ENCODE data around the gene DNAAF3.

DNA sequence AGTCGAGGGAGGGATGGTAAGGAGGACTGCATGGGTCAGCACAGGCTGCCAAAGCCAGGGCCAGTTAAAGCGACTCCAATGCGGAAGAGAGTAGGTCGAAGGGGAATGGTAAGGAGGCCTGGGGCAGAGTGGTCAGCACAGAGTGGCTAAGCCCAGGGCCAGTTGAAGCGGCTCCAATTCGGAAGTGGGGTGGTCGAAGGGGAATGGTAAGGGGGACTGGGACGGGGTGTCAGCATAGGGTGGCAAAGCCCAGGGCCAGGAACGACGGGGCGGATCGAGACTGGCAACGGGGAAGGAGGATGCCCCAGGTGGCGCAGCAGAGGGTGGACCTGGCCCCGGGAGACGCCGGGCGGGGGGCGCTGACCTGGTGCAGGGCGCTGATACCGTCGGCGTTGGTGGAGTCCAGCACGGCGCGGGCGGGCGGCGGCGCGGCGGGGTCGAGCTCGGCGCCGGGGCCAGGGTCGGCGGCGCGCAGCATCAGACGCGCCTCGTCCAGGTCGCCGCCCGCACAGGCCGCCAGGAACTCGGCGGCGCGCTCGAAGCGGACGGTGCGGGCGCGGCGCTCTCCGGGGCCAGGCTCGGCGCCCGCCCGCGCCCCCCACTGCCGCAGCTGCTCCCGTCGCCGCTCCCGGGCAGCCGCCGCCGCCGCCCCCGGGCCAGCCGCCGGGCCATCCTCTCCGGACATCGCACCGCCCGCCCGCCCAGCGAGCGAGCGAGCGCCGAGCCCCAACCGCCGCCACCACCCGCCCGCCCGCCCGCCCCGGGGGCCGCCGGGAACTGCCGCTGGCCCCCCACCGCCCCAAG, 49.4 kb downstream of the DNAAF3 start, which contains the start of gene PPP1R12C:
- TF ChIP-seq, protein P1, sequence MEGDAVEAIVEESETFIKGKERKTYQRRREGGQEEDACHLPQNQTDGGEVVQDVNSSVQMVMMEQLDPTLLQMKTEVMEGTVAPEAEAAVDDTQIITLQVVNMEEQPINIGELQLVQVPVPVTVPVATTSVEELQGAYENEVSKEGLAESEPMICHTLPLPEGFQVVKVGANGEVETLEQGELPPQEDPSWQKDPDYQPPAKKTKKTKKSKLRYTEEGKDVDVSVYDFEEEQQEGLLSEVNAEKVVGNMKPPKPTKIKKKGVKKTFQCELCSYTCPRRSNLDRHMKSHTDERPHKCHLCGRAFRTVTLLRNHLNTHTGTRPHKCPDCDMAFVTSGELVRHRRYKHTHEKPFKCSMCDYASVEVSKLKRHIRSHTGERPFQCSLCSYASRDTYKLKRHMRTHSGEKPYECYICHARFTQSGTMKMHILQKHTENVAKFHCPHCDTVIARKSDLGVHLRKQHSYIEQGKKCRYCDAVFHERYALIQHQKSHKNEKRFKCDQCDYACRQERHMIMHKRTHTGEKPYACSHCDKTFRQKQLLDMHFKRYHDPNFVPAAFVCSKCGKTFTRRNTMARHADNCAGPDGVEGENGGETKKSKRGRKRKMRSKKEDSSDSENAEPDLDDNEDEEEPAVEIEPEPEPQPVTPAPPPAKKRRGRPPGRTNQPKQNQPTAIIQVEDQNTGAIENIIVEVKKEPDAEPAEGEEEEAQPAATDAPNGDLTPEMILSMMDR (optimal IDR thresholded peaks at IDR 0.05 in 1 of 3, IDR thresholded peaks at IDR 0.05 in 1 of 3, conservative IDR thresholded peaks at IDR 0.05 in 1 of 3; ENCODE audit: extremely low read depth in 1 of 3, insufficient read depth in 2 of 3, low read length in 3 of 3) = no peak
- TF ChIP-seq EZH2 (IDR thresholded peaks at IDR 0.05; ENCODE audit: low read length) = no peak
